ENCODE measurements around the gene PAX8.
"Not testable (repeated sequence)": the region's sequence is repeated elsewhere in the genome, so short reads cannot be mapped to it uniquely, and the experiment has no call there.

PAX8 gene

GRCh38 chr2:113260991-113261390 lies 17.7 kb downstream of the PAX8 start:
- no peak for DNase-seq

DNA sequence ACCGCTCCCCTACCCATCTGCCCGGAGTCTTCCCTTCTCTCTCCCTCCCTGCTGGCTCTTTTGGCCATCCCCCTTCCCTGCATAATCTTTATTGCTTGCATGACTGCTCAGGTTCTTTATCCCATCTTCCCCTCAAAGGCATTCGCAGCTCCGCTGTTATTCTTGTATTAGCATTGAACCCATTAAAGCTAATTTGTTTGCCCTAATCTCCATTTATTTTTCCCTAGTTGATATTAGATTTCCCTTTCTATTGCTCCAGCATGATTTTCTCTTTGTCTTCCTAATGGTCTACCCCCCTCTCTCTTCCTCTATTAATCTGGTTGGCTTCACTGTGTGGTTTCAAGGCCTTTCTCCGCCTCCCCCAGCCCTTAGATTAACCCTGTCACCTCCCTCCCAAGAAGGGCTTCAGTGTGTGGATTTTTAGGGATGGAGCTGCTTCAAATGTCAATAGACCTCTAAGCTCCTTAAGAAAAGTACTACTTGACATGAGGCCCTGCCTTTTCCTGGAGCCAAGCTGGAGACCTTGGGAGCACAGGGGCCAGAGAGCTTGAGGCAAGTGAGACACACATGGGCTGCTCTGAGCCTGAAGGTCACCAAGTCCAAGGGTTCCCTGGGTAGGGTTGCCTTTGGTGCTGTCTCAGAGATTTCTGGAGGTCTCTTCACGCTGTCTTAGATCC lies 20.1 kb downstream of the PAX8 start:
- no peak for DNase-seq

DNA sequence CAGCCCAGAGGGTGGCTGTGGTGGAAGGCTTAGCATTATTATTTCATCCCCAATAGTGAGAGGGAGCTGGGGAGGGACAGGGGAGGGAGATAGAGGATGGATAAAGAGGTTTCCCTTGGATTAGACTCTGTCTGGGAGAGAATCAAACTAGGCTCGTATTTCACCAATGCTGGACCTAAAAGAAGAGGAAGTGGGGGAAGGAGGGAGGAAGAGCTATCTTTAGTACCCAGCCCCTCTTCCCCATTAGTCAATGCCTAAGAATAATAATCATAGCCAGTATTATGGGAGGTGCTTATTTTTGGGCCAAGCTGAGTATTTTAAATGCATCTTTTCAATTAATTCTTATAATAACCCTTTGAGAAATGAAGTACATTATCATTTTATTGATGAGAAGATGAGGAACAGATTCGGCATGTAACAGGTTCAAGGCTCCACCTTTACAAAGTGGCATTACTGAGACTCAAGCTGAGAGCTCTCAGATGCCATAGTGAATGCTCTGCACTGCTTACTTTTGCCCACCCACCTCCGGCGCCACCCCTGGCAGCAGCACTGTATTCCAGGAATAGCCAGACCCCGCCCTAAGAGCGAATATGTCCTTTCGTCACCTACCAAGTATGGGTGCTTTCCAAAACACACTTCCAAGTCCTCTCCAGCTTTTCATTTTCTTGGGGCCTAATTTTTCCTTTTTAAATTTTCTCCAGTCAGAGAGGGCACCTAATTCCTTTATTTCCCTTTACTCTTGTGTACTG lies 21.0 kb downstream of the PAX8 start:
- no peak for DNase-seq

- DNase-seq, result no peak
Observed at GRCh38 chr2:113255140-113256070, 23.3 kb downstream of the PAX8 start.

GRCh38 chr2:113253453-113253852 lies 25.3 kb downstream of the PAX8 start:
- no peak for DNase-seq

DNA sequence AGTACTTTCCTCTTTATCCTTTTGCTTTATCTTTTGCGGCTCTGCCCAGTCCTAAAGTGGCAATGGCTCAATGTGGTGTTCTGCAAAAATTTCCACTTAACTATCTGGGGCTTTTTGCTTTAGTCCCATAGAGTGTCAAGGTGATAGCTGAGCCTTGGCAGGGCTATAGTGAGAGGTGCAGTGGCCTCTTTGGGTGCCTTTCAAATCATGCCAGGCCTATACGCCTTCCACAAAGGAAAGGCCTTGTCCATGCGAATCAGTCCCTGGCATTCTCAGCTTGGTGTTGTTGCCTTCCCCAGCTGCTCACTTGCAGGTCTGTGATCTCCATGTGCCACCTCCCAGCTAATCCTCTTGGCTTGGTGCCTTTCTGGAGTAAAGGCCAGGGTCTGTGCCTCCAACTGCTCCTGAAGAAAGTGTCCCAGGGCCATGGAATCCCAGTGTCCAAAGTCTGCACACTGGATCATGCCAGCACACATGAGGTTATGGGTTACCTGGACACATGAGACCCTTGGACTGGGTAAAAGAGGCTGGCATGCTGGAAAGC lies 26.6 kb downstream of the PAX8 start:
- DNase-seq, result no peak

- no peak for DNase-seq
Observed at GRCh38 chr2:113251118-113251517, 27.6 kb downstream of the PAX8 start.

DNA sequence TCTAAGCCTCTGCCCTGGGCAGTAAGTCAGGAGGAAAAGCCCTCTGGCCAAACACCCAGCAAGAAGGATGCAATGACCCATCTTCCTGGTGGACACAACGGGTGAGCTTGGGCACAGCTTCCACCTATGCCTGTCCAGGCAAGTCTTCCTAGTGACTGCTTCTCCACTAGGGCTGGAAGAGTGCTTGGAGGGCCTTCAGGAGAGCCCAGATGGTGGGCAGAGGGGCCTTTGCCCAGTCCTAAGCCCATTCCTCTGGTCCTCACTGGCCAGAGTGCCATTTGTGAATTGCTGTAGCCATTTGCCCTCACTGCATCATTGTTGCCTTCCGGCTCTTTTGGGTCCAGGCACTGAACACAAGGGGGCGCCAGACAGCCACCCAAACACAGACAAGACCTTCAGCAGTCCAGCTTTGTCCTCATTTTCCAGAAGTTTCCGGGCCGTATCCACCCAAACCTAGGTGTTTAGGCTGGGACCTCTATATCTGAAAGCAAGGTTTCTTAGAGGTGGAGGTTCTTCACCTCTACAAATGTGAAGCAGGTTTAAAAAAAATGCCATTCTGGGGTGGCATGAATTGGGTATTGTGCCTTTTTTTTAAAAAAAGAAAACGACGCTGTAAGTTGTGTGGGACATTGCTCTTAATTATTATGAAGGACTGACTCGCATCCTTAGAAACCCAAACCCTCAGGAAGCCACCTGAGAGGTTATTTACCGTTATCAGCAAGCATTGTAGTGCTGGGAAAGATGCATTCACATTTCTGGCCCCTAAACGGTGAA lies 29.5 kb downstream of the PAX8 start:
- no peak for DNase-seq

- no peak for DNase-seq
Observed at GRCh38 chr2:113246606-113247005, 32.1 kb downstream of the PAX8 start.

DNA sequence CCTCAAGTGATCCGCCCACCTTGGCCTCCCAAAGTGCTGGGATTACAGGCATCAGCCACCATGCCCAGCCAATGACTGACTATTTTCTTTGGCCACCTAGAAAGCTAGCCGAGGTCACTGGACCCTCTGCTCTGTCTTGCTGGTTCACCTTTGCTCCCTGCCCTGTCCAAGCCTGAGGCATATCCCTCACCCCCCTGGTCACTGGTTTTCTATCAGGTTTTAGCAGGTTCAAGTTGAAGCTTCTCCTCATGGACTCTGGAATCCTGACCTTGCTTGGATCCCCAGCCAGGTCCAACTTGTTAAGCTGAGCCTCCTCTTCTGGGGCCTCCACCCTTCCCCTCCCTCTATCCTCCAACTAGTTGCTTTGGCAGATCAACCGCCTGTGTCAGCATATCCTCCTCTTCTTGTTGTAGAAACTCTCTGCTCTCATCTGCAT lies 33.4 kb downstream of the PAX8 start:
- no peak for DNase-seq

DNA sequence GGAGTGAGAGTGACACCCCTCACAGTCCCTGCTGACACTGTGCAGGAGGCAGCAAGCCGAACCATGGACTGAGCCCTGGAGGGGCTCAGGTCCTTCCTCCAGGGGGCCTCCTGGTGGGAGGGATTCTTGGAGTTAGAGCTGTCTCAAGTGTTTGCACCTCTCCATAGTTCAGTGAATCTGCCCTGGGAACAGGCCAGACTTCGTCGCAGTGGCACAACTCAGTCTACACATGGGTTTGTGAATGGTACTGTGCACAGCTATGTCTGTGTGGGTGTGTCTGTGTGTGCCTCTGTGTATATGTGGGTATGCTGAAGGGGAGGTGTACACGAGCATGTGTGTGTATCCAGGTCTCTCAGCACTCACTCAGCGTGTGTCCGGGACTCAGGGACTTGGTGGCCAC lies 36.4 kb downstream of the PAX8 start:
- DNase-seq, result no peak

GRCh38 chr2:113240915-113241911 lies 37.5 kb downstream of the PAX8 start:
- DNase-seq, result no peak

DNA sequence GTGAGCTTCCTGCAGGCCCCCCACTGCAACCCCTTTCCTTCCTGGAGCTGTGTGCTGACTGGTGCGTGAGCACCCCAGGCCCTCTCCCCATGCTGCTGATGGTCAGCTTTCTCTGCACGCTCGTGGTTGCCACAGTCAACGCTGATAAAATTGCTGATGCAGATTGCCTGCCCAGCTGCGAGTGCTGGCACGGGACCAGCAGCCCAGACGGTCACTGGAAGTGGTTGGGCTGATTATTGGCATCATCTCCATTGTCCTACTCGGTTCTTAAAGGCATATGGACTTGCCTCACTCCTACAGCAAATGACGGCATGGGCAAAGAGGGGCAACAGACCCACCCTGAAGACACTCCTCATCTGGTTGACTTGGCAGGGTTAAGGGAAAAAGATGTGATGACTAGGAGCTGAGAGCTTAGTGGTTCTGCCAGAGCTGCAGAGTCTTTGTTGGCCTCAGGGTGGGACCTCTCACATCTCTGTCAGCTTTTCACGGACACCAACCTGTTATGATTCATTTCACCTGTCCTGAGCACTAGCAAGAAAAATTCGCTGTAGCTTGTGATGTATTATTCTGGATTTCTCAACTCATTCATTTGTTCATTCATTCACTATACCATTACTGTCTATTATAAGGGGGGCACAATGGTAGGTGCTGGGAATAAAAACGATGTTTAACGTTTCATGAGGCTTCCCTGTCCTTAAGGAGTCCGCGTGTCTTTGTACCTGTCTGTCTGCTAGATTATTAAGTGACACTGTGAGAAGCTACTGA lies 38.4 kb downstream of the PAX8 start:
- DNase-seq, result no peak

DNA sequence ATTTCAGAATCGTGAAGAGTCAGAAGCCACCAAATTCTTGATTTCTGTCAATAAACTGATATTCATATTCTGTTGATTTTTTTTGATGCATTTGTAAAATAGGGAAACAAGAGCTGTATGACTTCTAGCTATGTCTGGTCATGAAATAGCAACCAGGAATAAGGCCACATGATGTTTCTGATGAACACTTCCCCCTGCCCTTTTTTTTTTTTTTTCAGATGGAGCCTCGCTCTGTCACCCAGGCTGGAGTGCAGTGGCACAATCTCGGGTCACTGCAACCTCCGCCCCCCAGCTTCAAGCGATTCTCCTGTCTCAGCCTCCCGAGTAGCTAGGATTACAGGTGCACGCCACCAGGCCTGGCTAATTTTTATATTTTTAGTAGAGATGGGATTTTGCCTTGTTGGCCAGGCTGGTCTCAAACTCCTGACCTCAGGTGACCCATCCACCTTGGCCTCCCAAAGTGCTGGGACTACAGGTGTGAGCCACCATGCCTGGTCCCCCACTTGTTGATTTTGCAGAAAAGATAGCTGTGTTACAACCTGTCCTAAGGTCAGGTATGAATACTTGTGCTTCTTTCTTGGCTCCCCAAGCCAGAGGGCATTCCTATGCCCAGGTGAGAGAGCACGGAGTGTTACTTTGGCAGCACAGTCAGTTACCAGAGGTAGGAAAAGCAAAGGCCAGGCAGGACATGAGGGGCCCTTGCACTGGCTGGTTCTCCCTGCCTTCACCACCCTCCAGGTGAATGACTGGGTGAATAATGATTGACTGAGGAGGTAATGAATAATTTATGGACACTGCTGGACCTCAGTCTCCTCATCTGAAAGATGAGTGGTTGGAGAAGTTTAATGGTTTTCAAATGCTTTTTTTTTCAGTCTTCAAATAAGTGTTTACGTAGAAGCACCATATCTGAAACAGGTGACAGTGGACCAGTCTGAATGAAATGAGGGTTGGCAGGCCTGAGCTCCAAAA lies 39.6 kb downstream of the PAX8 start:
- DNase-seq, result no peak

DNA sequence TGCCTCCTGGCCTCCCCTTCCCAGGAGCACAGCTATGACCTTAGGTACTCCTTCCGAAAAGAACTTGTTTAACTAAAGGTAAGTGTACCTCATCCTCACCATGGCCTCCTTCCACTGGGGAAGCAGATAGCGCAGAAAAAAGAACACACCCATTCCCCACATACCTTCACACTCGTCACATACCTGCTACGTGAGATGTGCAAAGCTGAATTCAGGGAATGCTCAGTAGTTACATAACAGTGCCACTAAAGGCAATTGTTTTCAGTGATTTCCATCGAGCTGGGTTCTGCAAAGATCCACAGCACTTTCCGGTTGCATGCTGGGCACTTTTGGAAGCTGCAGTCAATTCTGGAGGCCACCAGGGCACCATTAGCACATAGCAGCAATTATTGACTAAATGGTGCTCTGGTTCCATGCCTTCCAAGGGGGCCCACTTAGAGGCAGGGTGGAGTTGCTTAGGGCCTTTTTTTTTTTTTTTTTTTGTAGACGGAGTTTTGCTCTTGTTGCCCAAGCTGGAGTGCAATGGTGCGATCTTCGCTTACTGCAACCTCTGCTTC lies 41.0 kb downstream of the PAX8 start:
- no peak for DNase-seq

- no peak for DNase-seq
Observed at GRCh38 chr2:113236367-113237159, 42.2 kb downstream of the PAX8 start.

GRCh38 chr2:113235347-113236226 lies 43.1 kb downstream of the PAX8 start:
- not testable (repeated sequence) for DNase-seq
